Prostate gland (tissue), 2 donors: ENCODE results near the gene CTSD.

Experiments
- CTCF ChIP-seq, 4 experiments: fragments of 200-600 bp in 2 of 4; fragments of 450-650 bp in 2 of 4; sonication (generic) in 2 of 4; IDR thresholded peaks; 1 replicate in 3 of 4; 2 replicates in 1 of 4; pipeline ENCODE4 v1.5.1; 2016 to 2019; ENCODE audit warnings: antibody characterized with exemption in 4 of 4, mild to moderate bottlenecking in 2 of 4, moderate library complexity in 2 of 4
- POLR2A ChIP-seq: fragments of 450-650 bp; IDR thresholded peaks from one replicate; pipeline ENCODE4 v1.6.1; 2016; ENCODE audit warnings: antibody characterized with exemption, mild to moderate bottlenecking

- TF ChIP-seq CTCF (IDR thresholded peaks at IDR 0.05) (no peak), POLR2A (no peak)
These were observed 22.2 kb upstream of the CTSD start for GRCh38 chr11:1785749-1786413.
